Bone marrow (tissue), 2 donors: Measurements from ENCODE around the gene SNRNP35.
"Not testable (repeated sequence)": the region's sequence is repeated elsewhere in the genome, so short reads cannot be mapped to it uniquely, and the experiment has no call there.

Experiments used
- DNase-seq, 2 donors: peaks; one replicate each; lab custom pipeline; 2025; lab: John Stamatoyannopoulos, UW

The SNRNP35 gene

GRCh38 chr12:123449249-123449733, 8.6 kb upstream of the SNRNP35 start:
- peak in 1 of 2 donors; percentile 12 for DNase-seq

GRCh38 chr12:123449856-123450255, 8.1 kb upstream of the SNRNP35 start:
- no peak for DNase-seq

- no peak for DNase-seq
These were observed 7.3 kb upstream of the SNRNP35 start for GRCh38 chr12:123450636-123451035.

GRCh38 chr12:123452276-123452550, 5.7 kb upstream of the SNRNP35 start:
- not testable (repeated sequence) for DNase-seq

GRCh38 chr12:123453165-123453564, 4.8 kb upstream of the SNRNP35 start:
- DNase-seq, result no peak

- not testable (repeated sequence) for DNase-seq
These were observed 5.2 kb downstream of the SNRNP35 start for GRCh38 chr12:123463174-123463573.

GRCh38 chr12:123465084-123465483, 7.1 kb downstream of the SNRNP35 start:
- no peak for DNase-seq

- DNase-seq, result no peak
These were observed 10.8 kb downstream of the SNRNP35 start for GRCh38 chr12:123468786-123469185.

- no peak for DNase-seq
These were observed 12.0 kb downstream of the SNRNP35 start for GRCh38 chr12:123469978-123470377.

GRCh38 chr12:123471374-123472068, 13.6 kb downstream of the SNRNP35 start:
- no peak for DNase-seq

GRCh38 chr12:123472438-123472849, 14.5 kb downstream of the SNRNP35 start:
- no peak for DNase-seq

- DNase-seq, result no peak
These were observed 16.7 kb downstream of the SNRNP35 start for GRCh38 chr12:123474485-123475245.

- DNase-seq, result no peak
These were observed 17.3 kb downstream of the SNRNP35 start for GRCh38 chr12:123475246-123475703.

- DNase-seq, result no peak
These were observed 20.1 kb downstream of the SNRNP35 start for GRCh38 chr12:123478069-123478468.

- DNase-seq, result no peak
These were observed 20.8 kb downstream of the SNRNP35 start for GRCh38 chr12:123478762-123479161.

GRCh38 chr12:123479442-123480180, 21.7 kb downstream of the SNRNP35 start:
- no peak for DNase-seq

- not testable (repeated sequence) for DNase-seq
These were observed 23.3 kb downstream of the SNRNP35 start for GRCh38 chr12:123481251-123481650.

GRCh38 chr12:123482876-123483275, 24.9 kb downstream of the SNRNP35 start:
- DNase-seq, result no peak

GRCh38 chr12:123483602-123484248, 25.8 kb downstream of the SNRNP35 start:
- DNase-seq, result no peak

GRCh38 chr12:123485756-123486155, 27.8 kb downstream of the SNRNP35 start:
- DNase-seq, result no peak

- DNase-seq, result no peak
These were observed 29.5 kb downstream of the SNRNP35 start for GRCh38 chr12:123487428-123487827.
